Measurements from ENCODE around the gene POLH.

The POLH gene

GRCh38 chr6:43608310-43608763 lies 32.4 kb downstream of the POLH start:
- Histone ChIP-seq H3K4me3 (ENCODE audit: low read length) (no peak overlapping the region), H3K4me1 (ENCODE audit: control insufficient read depth, insufficient read depth, low read length) (peaks cover 15% of the 10 kb centered on the region), H3K9ac (ENCODE audit: low read depth, low read length) (no peak overlapping the region), H3K9me3 (replicated peaks; ENCODE audit: low read length) (no peaks in the 10 kb centered on the region), H3K4me2 (ENCODE audit: low read length) (no peak overlapping the region), H3K27me3 (ENCODE audit: control insufficient read depth, insufficient read depth, low read length) (no peaks in the 10 kb centered on the region), H3K36me3 (ENCODE audit: insufficient read depth, low read length) (peaks cover 63% of the 10 kb centered on the region)

- H3K27me3 ChIP-seq (ENCODE audit: control insufficient read depth, insufficient read depth, low read length): no peaks in the 10 kb centered on the region
- no peak overlapping the region for H3K4me3 ChIP-seq (ENCODE audit: low read length)
- H3K4me1 ChIP-seq (ENCODE audit: control insufficient read depth, insufficient read depth, low read length): peaks cover 12% of the 10 kb centered on the region
- H3K36me3 ChIP-seq (ENCODE audit: insufficient read depth, low read length): peaks cover 63% of the 10 kb centered on the region
- H3K9ac ChIP-seq (ENCODE audit: low read depth, low read length): no peak overlapping the region
- H3K4me2 ChIP-seq (ENCODE audit: low read length): no peak overlapping the region
- no peaks in the 10 kb centered on the region for H3K9me3 ChIP-seq (replicated peaks; ENCODE audit: low read length)
Measured at GRCh38 chr6:43608807-43609206, 32.8 kb downstream of the POLH start.

GRCh38 chr6:43609402-43609801 lies 33.4 kb downstream of the POLH start:
- H3K36me3 ChIP-seq (ENCODE audit: insufficient read depth, low read length): peaks cover 64% of the 10 kb centered on the region

GRCh38 chr6:43610431-43610830 lies 34.4 kb downstream of the POLH start:
- Histone ChIP-seq H3K9ac (ENCODE audit: low read depth, low read length) (no peak overlapping the region), H3K27me3 (ENCODE audit: control insufficient read depth, insufficient read depth, low read length) (no peaks in the 10 kb centered on the region), H3K9me3 (replicated peaks; ENCODE audit: low read length) (no peaks in the 10 kb centered on the region), H3K4me1 (ENCODE audit: control insufficient read depth, insufficient read depth, low read length) (peaks cover 4% of the 10 kb centered on the region), H3K36me3 (ENCODE audit: insufficient read depth, low read length) (peaks cover 61% of the 10 kb centered on the region), H3K4me2 (ENCODE audit: low read length) (no peak overlapping the region), H3K4me3 (ENCODE audit: low read length) (no peak overlapping the region)

More at GRCh38 chr6:43609402-43609801, 33.4 kb downstream of the POLH start:
- Histone ChIP-seq H3K9ac (ENCODE audit: low read depth, low read length) (no peak overlapping the region), H3K9me3 (replicated peaks; ENCODE audit: low read length) (no peaks in the 10 kb centered on the region), H3K27me3 (ENCODE audit: control insufficient read depth, insufficient read depth, low read length) (no peaks in the 10 kb centered on the region), H3K4me1 (ENCODE audit: control insufficient read depth, insufficient read depth, low read length) (peaks cover 7% of the 10 kb centered on the region), H3K4me2 (ENCODE audit: low read length) (no peak overlapping the region), H3K4me3 (ENCODE audit: low read length) (no peak overlapping the region)

- H3K4me3 ChIP-seq (ENCODE audit: low read length): no peak overlapping the region
- H3K4me1 ChIP-seq (ENCODE audit: control insufficient read depth, insufficient read depth, low read length): peaks cover 4% of the 10 kb centered on the region
- H3K9me3 ChIP-seq (replicated peaks; ENCODE audit: low read length): no peaks in the 10 kb centered on the region
Measured at GRCh38 chr6:43613721-43614395, 37.9 kb downstream of the POLH start.

GRCh38 chr6:43614396-43614730 lies 38.4 kb downstream of the POLH start:
- no peak overlapping the region for H3K4me3 ChIP-seq (ENCODE audit: low read length)
- peaks cover 42% of the 10 kb centered on the region for H3K36me3 ChIP-seq (ENCODE audit: insufficient read depth, low read length)
- peaks cover 4% of the 10 kb centered on the region for H3K4me1 ChIP-seq (ENCODE audit: control insufficient read depth, insufficient read depth, low read length)
- no peaks in the 10 kb centered on the region for H3K9me3 ChIP-seq (replicated peaks; ENCODE audit: low read length)
- no peak overlapping the region for H3K4me2 ChIP-seq (ENCODE audit: low read length)
- H3K27me3 ChIP-seq (ENCODE audit: control insufficient read depth, insufficient read depth, low read length): no peaks in the 10 kb centered on the region
- no peak overlapping the region for H3K9ac ChIP-seq (ENCODE audit: low read depth, low read length)

More at GRCh38 chr6:43613721-43614395, 37.9 kb downstream of the POLH start:
- no peak overlapping the region for H3K9ac ChIP-seq (ENCODE audit: low read depth, low read length)
- peaks cover 44% of the 10 kb centered on the region for H3K36me3 ChIP-seq (ENCODE audit: insufficient read depth, low read length)
- H3K27me3 ChIP-seq (ENCODE audit: control insufficient read depth, insufficient read depth, low read length): no peaks in the 10 kb centered on the region
- H3K4me2 ChIP-seq (ENCODE audit: low read length): no peak overlapping the region

GRCh38 chr6:43616725-43617472 lies 40.9 kb downstream of the POLH start:
- Histone ChIP-seq H3K36me3 (ENCODE audit: insufficient read depth, low read length) (peaks cover 52% of the 10 kb centered on the region), H3K4me2 (ENCODE audit: low read length) (no peak overlapping the region), H3K27me3 (ENCODE audit: control insufficient read depth, insufficient read depth, low read length) (no peaks in the 10 kb centered on the region), H3K9me3 (replicated peaks; ENCODE audit: low read length) (no peaks in the 10 kb centered on the region), H3K4me3 (ENCODE audit: low read length) (no peak overlapping the region), H3K4me1 (ENCODE audit: control insufficient read depth, insufficient read depth, low read length) (peaks cover 4% of the 10 kb centered on the region), H3K9ac (ENCODE audit: low read depth, low read length) (no peak overlapping the region)

- Histone ChIP-seq H3K4me1 (ENCODE audit: control insufficient read depth, insufficient read depth, low read length) (no peaks in the 10 kb centered on the region), H3K36me3 (ENCODE audit: insufficient read depth, low read length) (peaks cover 75% of the 10 kb centered on the region), H3K27me3 (ENCODE audit: control insufficient read depth, insufficient read depth, low read length) (no peaks in the 10 kb centered on the region), H3K4me2 (ENCODE audit: low read length) (no peak overlapping the region), H3K9me3 (replicated peaks; ENCODE audit: low read length) (no peaks in the 10 kb centered on the region), H3K4me3 (ENCODE audit: low read length) (no peak overlapping the region), H3K9ac (ENCODE audit: low read depth, low read length) (no peak overlapping the region)
Measured at GRCh38 chr6:43621078-43621835, 45.3 kb downstream of the POLH start.

GRCh38 chr6:43621836-43622180 lies 45.8 kb downstream of the POLH start:
- H3K27me3 ChIP-seq (ENCODE audit: control insufficient read depth, insufficient read depth, low read length): no peaks in the 10 kb centered on the region
- H3K9ac ChIP-seq (ENCODE audit: low read depth, low read length): no peak overlapping the region
- peaks cover 71% of the 10 kb centered on the region for H3K36me3 ChIP-seq (ENCODE audit: insufficient read depth, low read length)
- H3K4me3 ChIP-seq (ENCODE audit: low read length): no peak overlapping the region
- H3K4me1 ChIP-seq (ENCODE audit: control insufficient read depth, insufficient read depth, low read length): peaks cover 2% of the 10 kb centered on the region
- no peaks in the 10 kb centered on the region for H3K9me3 ChIP-seq (replicated peaks; ENCODE audit: low read length)
- no peak overlapping the region for H3K4me2 ChIP-seq (ENCODE audit: low read length)

- H3K4me3 ChIP-seq (ENCODE audit: low read length): no peak overlapping the region
- H3K4me1 ChIP-seq (ENCODE audit: control insufficient read depth, insufficient read depth, low read length): peaks cover 9% of the 10 kb centered on the region
- no peaks in the 10 kb centered on the region for H3K27me3 ChIP-seq (ENCODE audit: control insufficient read depth, insufficient read depth, low read length)
- H3K4me2 ChIP-seq (ENCODE audit: low read length): no peak overlapping the region
- H3K9ac ChIP-seq (ENCODE audit: low read depth, low read length): no peak overlapping the region
- H3K9me3 ChIP-seq (replicated peaks; ENCODE audit: low read length): no peaks in the 10 kb centered on the region
- peaks cover 71% of the 10 kb centered on the region for H3K36me3 ChIP-seq (ENCODE audit: insufficient read depth, low read length)
Measured at GRCh38 chr6:43622541-43622940, 46.6 kb downstream of the POLH start.

GRCh38 chr6:43623880-43624785 lies 48.1 kb downstream of the POLH start:
- Histone ChIP-seq H3K36me3 (ENCODE audit: insufficient read depth, low read length) (peaks cover 71% of the 10 kb centered on the region), H3K4me3 (ENCODE audit: low read length) (no peak overlapping the region), H3K4me1 (ENCODE audit: control insufficient read depth, insufficient read depth, low read length) (peaks cover 13% of the 10 kb centered on the region), H3K9me3 (replicated peaks; ENCODE audit: low read length) (no peaks in the 10 kb centered on the region), H3K9ac (ENCODE audit: low read depth, low read length) (no peak overlapping the region), H3K4me2 (ENCODE audit: low read length) (no peak overlapping the region), H3K27me3 (ENCODE audit: control insufficient read depth, insufficient read depth, low read length) (no peaks in the 10 kb centered on the region)

All from skeletal muscle satellite cell (primary cell).